ENCODE measurements around the gene GPS1. TPM values are rescaled to one million over a fixed set of nuclear protein-coding genes. Genes with fewer than 3 reads are reported as not detected.

GPS1 gene
- total RNA-seq, 2 experiments from 2014 or later, result 82.7 to 88.6 TPM

- peak; percentile 89 for ATAC-seq
- Mint-ChIP-seq H3K4me1 (ENCODE audit: low read depth) (peaks cover 27% of the 10 kb centered on the region), H3K27ac (peak overlapping the region; percentile 95), H3K4me3 (peak overlapping the region; percentile 90), H3K9me3 (no peaks in the 10 kb centered on the region), H3K36me3 (ENCODE audit: low read depth) (peaks cover 4% of the 10 kb centered on the region), H3K27me3 (no peaks in the 10 kb centered on the region)
- peak; percentile 80 for DNase-seq
- TF ChIP-seq CTCF (IDR thresholded peaks at IDR 0.05), result peak; percentile 50
- POLR2A ChIA-PET, result interaction anchor here (0.6 to 2.6 kb wide), 12 partner anchors 8 to 177 kb away, joined by 3 to 11 read pairs (median 4); partner anchors contain the start of genes DUS1L and FASN
- intact Hi-C loops (cut with micrococcal nuclease), result no loop called here
- CTCF ChIA-PET, result interaction anchor here (0.7 to 2.8 kb wide), 13 partner anchors 8 to 147 kb away, joined by 3 to 18 read pairs (median 4); partner anchors contain the start of genes DCXR, FASN and RAC3
Observed at GRCh38 chr17:82105882-82106687, 54.4 kb downstream of the GPS1 start.

- intact Hi-C loops (cut with micrococcal nuclease), result no loop called here
- CTCF ChIA-PET, result interaction anchor here (0.6 to 2.8 kb wide), 13 partner anchors 8 to 147 kb away, joined by 3 to 18 read pairs (median 4); partner anchors contain the start of genes DCXR, FASN and RAC3
- POLR2A ChIA-PET, result interaction anchor here (0.6 to 2.6 kb wide), 11 partner anchors 8 to 177 kb away, joined by 3 to 11 read pairs (median 4); partner anchors contain the start of genes DUS1L and FASN
- Mint-ChIP-seq H3K9me3 (no peaks in the 10 kb centered on the region), H3K4me1 (ENCODE audit: low read depth) (peaks cover 26% of the 10 kb centered on the region), H3K36me3 (ENCODE audit: low read depth) (peaks cover 1% of the 10 kb centered on the region), H3K27me3 (no peaks in the 10 kb centered on the region), H3K27ac (peak overlapping the region; percentile 95), H3K4me3 (peak overlapping the region; percentile 90)
- no peak for TF ChIP-seq CTCF (IDR thresholded peaks at IDR 0.05)
- no peak for ATAC-seq
- no peak for DNase-seq
Observed at GRCh38 chr17:82106688-82107305, 55.1 kb downstream of the GPS1 start.

Other genes with a start within 250 kb of the GPS1 start
- not detected for gene GCGR, start 247.7 kb upstream of the GPS1 start, total RNA-seq
- 10 to 100 TPM; 55.1 to 56.5 TPM for gene MCRIP1, start 218.6 kb upstream of the GPS1 start, total RNA-seq
- not detected for gene PPP1R27, start 216.8 kb upstream of the GPS1 start, total RNA-seq
- 100 to 1,000 TPM; 408 to 434 TPM for gene P4HB, start 191.4 kb upstream of the GPS1 start, total RNA-seq
- 100 to 1,000 TPM; 450 to 470 TPM for gene ARHGDIA, start 180.6 kb upstream of the GPS1 start, total RNA-seq
- gene ALYREF, start 160.3 kb upstream of the GPS1 start, total RNA-seq, result 100 to 1,000 TPM; 241 TPM
- gene ANAPC11, start 160.2 kb upstream of the GPS1 start, total RNA-seq, result 100 to 1,000 TPM; 122 to 130 TPM
- gene NPB, start 149.7 kb upstream of the GPS1 start, total RNA-seq, result under 1 TPM in 1 of 2 experiments, not detected in 1; 0.18 TPM
- 10 to 100 TPM; 20.5 to 22.6 TPM for gene PCYT2, start 140.5 kb upstream of the GPS1 start, total RNA-seq
- 10 to 100 TPM; 28.1 to 32.0 TPM for gene SIRT7, start 133.7 kb upstream of the GPS1 start, total RNA-seq
- gene MAFG, start 124.2 kb upstream of the GPS1 start, total RNA-seq, result 10 to 100 TPM; 12.4 to 14.1 TPM
- 100 to 1,000 TPM; 140 to 141 TPM for gene PYCR1, start 114.6 kb upstream of the GPS1 start, total RNA-seq
- gene MYADML2, start 104.7 kb upstream of the GPS1 start, total RNA-seq, result not detected
- gene NOTUM, start 90.7 kb upstream of the GPS1 start, total RNA-seq, result under 1 TPM; 0.41 to 0.49 TPM
- 10 to 100 TPM; 18.7 to 24.5 TPM for gene ASPSCR1, start 74.3 kb upstream of the GPS1 start, total RNA-seq
- gene CENPX, start 29.0 kb upstream of the GPS1 start, total RNA-seq, result 10 to 100 TPM; 88.7 to 98.1 TPM
- gene LRRC45, start 28.6 kb upstream of the GPS1 start, total RNA-seq, result 10 to 100 TPM; 12.9 TPM
- gene RAC3, start 20.2 kb upstream of the GPS1 start, total RNA-seq, result 1 to 10 TPM; 5.5 to 5.8 TPM
- gene DCXR, start 14.2 kb upstream of the GPS1 start, total RNA-seq, result 100 to 1,000 TPM in 1 of 2 experiments, 10 to 100 TPM in 1; 99.2 to 101 TPM
- 10 to 100 TPM; 14.2 to 15.3 TPM for gene RFNG, start 87 bp upstream of the GPS1 start, total RNA-seq
- 100 to 1,000 TPM; 139 to 140 TPM for gene DUS1L, start 13.9 kb downstream of the GPS1 start, total RNA-seq
- 100 to 1,000 TPM; 250 to 260 TPM for gene FASN, start 46.3 kb downstream of the GPS1 start, total RNA-seq
- 10 to 100 TPM; 56.6 to 64.2 TPM for gene CCDC57, start 160.9 kb downstream of the GPS1 start, total RNA-seq
- gene SLC16A3, start 177.1 kb downstream of the GPS1 start, total RNA-seq, result 100 to 1,000 TPM; 183 to 193 TPM
- 10 to 100 TPM; 90.6 to 97.0 TPM for gene CSNK1D, start 221.8 kb downstream of the GPS1 start, total RNA-seq